Measurements from ENCODE around the gene SLC26A3.

- TF ChIP-seq GATA3 (IDR thresholded peaks at IDR 0.05; ENCODE audit: low read depth, low read length) (no peak), GATA2 (IDR thresholded peaks at IDR 0.05; ENCODE audit: low read depth, low read length) (no peak)
These were observed 47.6 kb upstream of the SLC26A3 start for GRCh38 chr7:107850643-107851042.
